GM10248 (cell line): ENCODE results near the gene SPECC1.
"Not testable (repeated sequence)": the region's sequence is repeated elsewhere in the genome, so short reads cannot be mapped to it uniquely, and the experiment has no call there.

ENCODE experiments used
- CTCF ChIA-PET: fragments of 300-600 bp; sonication (Branson Sonifier 250); formaldehyde crosslinking; extraction: SDS; loops from one replicate; lab custom pipeline; 2021; ENCODE audit warnings: antibody characterized with exemption; lab: Yijun Ruan, JAX
- POLR2A ChIA-PET: fragments of 350-650 bp; sonication (Branson Sonifier 250); formaldehyde crosslinking; extraction: SDS; loops from one replicate; lab custom pipeline; 2020; ENCODE audit warnings: antibody characterized with exemption; lab: Yijun Ruan, JAX
- DNase-seq: peaks from one replicate; pipeline ENCODE4 v3.0.0; 2012; ENCODE audit errors: extremely low spot score
- CTCF ChIP-seq: IDR thresholded peaks from 2 replicates; pipeline ENCODE4 v1.5.1; 2012; ENCODE audit warnings: mild to moderate bottlenecking, low read depth; ENCODE audit errors: extremely low read depth, missing control alignments, control extremely low read depth

Gene SPECC1

GRCh38 chr17:20313891-20314290 is 304.7 kb downstream of the SPECC1 start:
- no peak for TF ChIP-seq CTCF
- DNase-seq, result no peak
- POLR2A ChIA-PET, result no interaction called here
- CTCF ChIA-PET, result interaction anchor here (5.5 kb wide), 1 partner anchor 193 kb away, joined by 40 read pairs; no protein-coding TSS in a partner anchor

GRCh38 chr17:20314834-20315233 is 305.7 kb downstream of the SPECC1 start:
- no peak for DNase-seq
- POLR2A ChIA-PET, result no interaction called here
- TF ChIP-seq CTCF, result no peak
- CTCF ChIA-PET, result interaction anchor here (5.5 kb wide), 1 partner anchor 194 kb away, joined by 40 read pairs; no protein-coding TSS in a partner anchor

- TF ChIP-seq CTCF, result no peak
- DNase-seq, result no peak
- ChIA-PET CTCF (interaction anchor here (1.0 to 5.5 kb wide), 5 partner anchors 83 to 314 kb away, joined by 3 to 40 read pairs (median 4); no protein-coding TSS in a partner anchor), POLR2A (no interaction called here)
Observed at GRCh38 chr17:20315311-20315710, 306.2 kb downstream of the SPECC1 start.

- no peak for DNase-seq
- CTCF ChIA-PET, result interaction anchor here (0.7 to 5.5 kb wide), 7 partner anchors 84 to 315 kb away, joined by 3 to 40 read pairs (median 3); partner anchors contain the start of gene SPECC1
- POLR2A ChIA-PET, result no interaction called here
- TF ChIP-seq CTCF, result no peak
Observed at GRCh38 chr17:20315821-20316220, 306.7 kb downstream of the SPECC1 start.

- CTCF ChIA-PET, result interaction anchor here (1.0 to 3.0 kb wide), 8 partner anchors 36 to 328 kb away, joined by 3 to 33 read pairs (median 7); no protein-coding TSS in a partner anchor
- peak; percentile 98 for TF ChIP-seq CTCF
- POLR2A ChIA-PET, result not testable (repeated sequence)
- DNase-seq, result peak; percentile 48
Observed at GRCh38 chr17:20320535-20321229, 311.5 kb downstream of the SPECC1 start.

GRCh38 chr17:20321357-20321756 is 312.2 kb downstream of the SPECC1 start:
- CTCF ChIA-PET, result interaction anchor here (1.0 to 3.0 kb wide), 6 partner anchors 95 to 328 kb away, joined by 3 to 33 read pairs (median 12); no protein-coding TSS in a partner anchor
- DNase-seq, POLR2A ChIA-PET: not testable (repeated sequence)

GRCh38 chr17:20327739-20328138 is 318.6 kb downstream of the SPECC1 start:
- POLR2A ChIA-PET, CTCF ChIA-PET: not testable (repeated sequence)

GRCh38 chr17:20351405-20351804 is 342.2 kb downstream of the SPECC1 start:
- CTCF ChIA-PET, POLR2A ChIA-PET, DNase-seq: not testable (repeated sequence)

More at GRCh38 chr17:20327739-20328138, 318.6 kb downstream of the SPECC1 start:
- DNase-seq, result not testable (repeated sequence)

- DNase-seq, CTCF ChIA-PET, POLR2A ChIA-PET: not testable (repeated sequence)
Observed at GRCh38 chr17:20352567-20352966, 343.4 kb downstream of the SPECC1 start.

GRCh38 chr17:20363846-20364245 is 354.7 kb downstream of the SPECC1 start:
- CTCF ChIA-PET, POLR2A ChIA-PET, DNase-seq: not testable (repeated sequence)
